Measurements from ENCODE around the gene PKNOX2.
A peak's percentile ranks its signal among the peaks of the same experiment; 100 is the strongest.

DNA sequence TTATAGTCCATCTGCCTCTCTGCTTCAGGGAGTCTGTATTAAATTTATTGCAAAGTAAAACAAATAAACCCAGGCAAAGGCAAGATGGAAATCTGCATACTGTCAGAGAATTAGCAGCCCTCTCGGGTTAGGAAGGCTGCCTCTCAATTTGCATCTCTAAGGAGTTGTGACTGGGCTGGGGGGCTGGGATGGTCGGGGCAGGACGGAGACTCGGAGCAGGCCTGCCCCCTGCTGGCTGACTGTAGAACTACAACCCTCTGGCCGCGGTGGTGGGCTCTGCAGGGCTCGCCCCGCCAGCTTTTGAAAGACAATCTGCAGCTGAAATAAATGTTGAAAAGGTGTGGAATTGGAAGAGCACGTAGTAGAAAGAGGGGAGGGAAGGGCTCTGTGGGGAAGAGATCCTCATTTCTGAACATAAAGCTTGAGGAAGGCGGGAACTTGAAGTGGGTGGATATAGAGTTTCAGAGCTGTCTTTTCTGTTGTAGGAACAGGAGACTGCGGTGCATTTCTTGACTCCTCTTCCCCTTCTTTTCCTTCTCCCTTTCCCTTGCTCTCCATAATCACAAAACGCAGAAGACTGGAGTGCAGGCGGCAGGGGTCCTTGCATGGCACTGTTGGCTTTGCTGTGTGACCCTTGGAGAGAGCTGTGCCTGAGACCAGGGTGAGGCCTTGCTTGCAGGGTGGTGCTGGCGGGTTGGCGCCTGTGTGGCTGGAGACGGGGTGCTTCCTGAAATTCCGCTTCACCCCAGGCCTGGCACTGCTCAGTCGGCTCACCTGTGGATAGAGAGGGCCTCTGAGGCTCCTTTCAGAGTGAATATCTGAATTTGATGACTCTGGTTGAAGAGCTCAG is 22.6 kb upstream of the PKNOX2 start:
- no peak for TF ChIP-seq POLR2A (IDR thresholded peaks at IDR 0.05)
- TF ChIP-seq, protein P1, sequence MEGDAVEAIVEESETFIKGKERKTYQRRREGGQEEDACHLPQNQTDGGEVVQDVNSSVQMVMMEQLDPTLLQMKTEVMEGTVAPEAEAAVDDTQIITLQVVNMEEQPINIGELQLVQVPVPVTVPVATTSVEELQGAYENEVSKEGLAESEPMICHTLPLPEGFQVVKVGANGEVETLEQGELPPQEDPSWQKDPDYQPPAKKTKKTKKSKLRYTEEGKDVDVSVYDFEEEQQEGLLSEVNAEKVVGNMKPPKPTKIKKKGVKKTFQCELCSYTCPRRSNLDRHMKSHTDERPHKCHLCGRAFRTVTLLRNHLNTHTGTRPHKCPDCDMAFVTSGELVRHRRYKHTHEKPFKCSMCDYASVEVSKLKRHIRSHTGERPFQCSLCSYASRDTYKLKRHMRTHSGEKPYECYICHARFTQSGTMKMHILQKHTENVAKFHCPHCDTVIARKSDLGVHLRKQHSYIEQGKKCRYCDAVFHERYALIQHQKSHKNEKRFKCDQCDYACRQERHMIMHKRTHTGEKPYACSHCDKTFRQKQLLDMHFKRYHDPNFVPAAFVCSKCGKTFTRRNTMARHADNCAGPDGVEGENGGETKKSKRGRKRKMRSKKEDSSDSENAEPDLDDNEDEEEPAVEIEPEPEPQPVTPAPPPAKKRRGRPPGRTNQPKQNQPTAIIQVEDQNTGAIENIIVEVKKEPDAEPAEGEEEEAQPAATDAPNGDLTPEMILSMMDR (IDR thresholded peaks at IDR 0.05) = peak; percentile 66 to 91 (median 88)
- TF ChIP-seq POLR2AphosphoS5 (IDR thresholded peaks at IDR 0.05; ENCODE audit: insufficient read depth in 1 of 2, low read depth in 1 of 2) = no peak

All from vagina (tissue), 2 donors.